H9 (cell line): ENCODE results near the gene CEMIP2. TPM values are rescaled to one million over a fixed set of nuclear protein-coding genes. Genes with fewer than 3 reads are reported as not detected.

Experiments used
- DNase-seq: peaks from one replicate; pipeline ENCODE4 v3.0.0-alpha.2; 2017
- H2AFZ ChIP-seq: one replicate; pipeline ENCODE4 v1.6.1; 2013; ENCODE audit warnings: mild to moderate bottlenecking, low read length, control low read depth, moderate library complexity
- H2AK5ac ChIP-seq: 2 replicates; pipeline ENCODE4 v1.6.1; 2013; ENCODE audit warnings: low read length, control low read depth, mixed read lengths; ENCODE audit not compliant: insufficient read length
- H2BK120ac ChIP-seq: one replicate; pipeline ENCODE4 v1.6.1; 2013; ENCODE audit warnings: low read depth, mild to moderate bottlenecking, low read length, control low read depth, inconsistent platforms; ENCODE audit not compliant: poor library complexity, severe bottlenecking
- H2BK12ac ChIP-seq: 2 replicates; pipeline ENCODE4 v1.6.1; 2013; ENCODE audit warnings: low read length, control low read depth, mixed read lengths, low read depth; ENCODE audit not compliant: insufficient read length
- H2BK15ac ChIP-seq: 2 replicates; pipeline ENCODE4 v1.6.1; 2013; ENCODE audit warnings: low read depth, low read length, control low read depth
- H2BK20ac ChIP-seq: one replicate; pipeline ENCODE4 v1.6.1; 2013; ENCODE audit warnings: low read depth, mild to moderate bottlenecking, low read length, control low read depth, inconsistent platforms; ENCODE audit not compliant: poor library complexity, severe bottlenecking
- H2BK5ac ChIP-seq: 2 replicates; pipeline ENCODE4 v1.6.1; 2013; ENCODE audit warnings: low read length, control low read depth, mixed read lengths; ENCODE audit not compliant: insufficient read length
- H3K14ac ChIP-seq: 2 replicates; pipeline ENCODE4 v1.6.1; 2013; ENCODE audit warnings: low read length, control low read depth; ENCODE audit not compliant: insufficient read depth
- H3K18ac ChIP-seq: 2 replicates; pipeline ENCODE4 v1.6.1; 2013; ENCODE audit warnings: low read depth, mild to moderate bottlenecking, mixed read lengths, low read length, control low read depth; ENCODE audit not compliant: insufficient read length
- H3K23ac ChIP-seq: 2 replicates; pipeline ENCODE4 v1.6.1; 2013; ENCODE audit warnings: low read length, control low read depth, mixed read lengths, low read depth; ENCODE audit not compliant: insufficient read length
- H3K23me2 ChIP-seq: 2 replicates; pipeline ENCODE4 v1.6.1; 2013; ENCODE audit warnings: low read depth, mild to moderate bottlenecking, mixed read lengths, low read length, control low read depth; ENCODE audit not compliant: insufficient read length, poor library complexity, severe bottlenecking
- H3K27ac ChIP-seq: 2 replicates; pipeline ENCODE4 v1.5.1; 2013; ENCODE audit warnings: low read length, control low read depth, mixed read lengths, low read depth; ENCODE audit not compliant: insufficient read length
- H3K27me3 ChIP-seq: 2 replicates; pipeline ENCODE4 v1.6.1; 2013; ENCODE audit warnings: low read length, control low read depth, inconsistent platforms; ENCODE audit not compliant: insufficient read depth
- H3K4ac ChIP-seq: 2 replicates; pipeline ENCODE4 v1.6.1; 2013; ENCODE audit warnings: low read depth, mild to moderate bottlenecking, control low read depth, inconsistent platforms, low read length, moderate library complexity
- H3K4me1 ChIP-seq: 2 replicates; pipeline ENCODE4 v1.6.1; 2013; ENCODE audit warnings: low read length, control low read depth, inconsistent platforms; ENCODE audit not compliant: insufficient read depth
- H3K4me2 ChIP-seq: 2 replicates; pipeline ENCODE4 v1.6.1; 2013; ENCODE audit warnings: low read length, control low read depth, mixed read lengths; ENCODE audit not compliant: insufficient read length, insufficient read depth
- H3K56ac ChIP-seq: 2 replicates; pipeline ENCODE4 v1.6.1; 2013; ENCODE audit warnings: low read depth, mild to moderate bottlenecking, mixed read lengths, low read length, control low read depth; ENCODE audit not compliant: insufficient read length
- H3K79me1 ChIP-seq: 2 replicates; pipeline ENCODE4 v1.6.1; 2013; ENCODE audit warnings: low read depth, mild to moderate bottlenecking, moderate library complexity, low read length, control low read depth, inconsistent platforms; ENCODE audit not compliant: insufficient read depth, poor library complexity, severe bottlenecking
- H3K79me2 ChIP-seq: 2 replicates; pipeline ENCODE4 v1.6.1; 2013; ENCODE audit warnings: low read length, control low read depth, inconsistent platforms; ENCODE audit not compliant: insufficient read depth
- H3K9ac ChIP-seq: 2 replicates; pipeline ENCODE4 v1.6.1; 2013; ENCODE audit warnings: low read length, control low read depth, mixed read lengths; ENCODE audit not compliant: insufficient read length; ENCODE audit errors: extremely low read depth
- H3K9me3 ChIP-seq: one replicate; pipeline ENCODE4 v1.6.1; 2013; ENCODE audit warnings: low read depth, low read length, inconsistent platforms; ENCODE audit not compliant: control insufficient read depth
- H3T11ph ChIP-seq: one replicate; pipeline ENCODE4 v1.6.1; 2013; ENCODE audit warnings: mild to moderate bottlenecking, low read length, control low read depth, inconsistent platforms
- H4K20me1 ChIP-seq: one replicate; pipeline ENCODE4 v1.6.1; 2013; ENCODE audit not compliant: control insufficient read depth, insufficient read length, insufficient read depth
- H4K5ac ChIP-seq: 2 replicates; pipeline ENCODE4 v1.6.1; 2013; ENCODE audit warnings: low read depth, mild to moderate bottlenecking, mixed read lengths, low read length, control low read depth; ENCODE audit not compliant: insufficient read length
- H4K8ac ChIP-seq: replicated peaks from 2 replicates; pipeline ENCODE4 v1.6.1; 2013; ENCODE audit warnings: low read length, control low read depth, mixed read lengths, low read depth; ENCODE audit not compliant: insufficient read length
- H4K91ac ChIP-seq: 2 replicates; pipeline ENCODE4 v1.6.1; 2013; ENCODE audit warnings: low read depth, mild to moderate bottlenecking, moderate library complexity, mixed read lengths, low read length, control low read depth; ENCODE audit not compliant: insufficient read length
- H3K27ac Mint-ChIP-seq, 3 experiments: 2 replicates in 2 of 3; 3 replicates in 1 of 3; pipeline ENCODE4 v1.8.0; 2020 to 2021; ENCODE audit warnings: mixed read lengths in 3 of 3, mild to moderate bottlenecking in 1 of 3, moderate library complexity in 1 of 3
- H3K27me3 Mint-ChIP-seq: 2 replicates; pipeline ENCODE4 v1.8.0; 2021; ENCODE audit warnings: low read depth, mild to moderate bottlenecking, moderate library complexity, mixed read lengths
- H3K36me3 Mint-ChIP-seq, 3 experiments: 2 replicates in 2 of 3; 3 replicates in 1 of 3; pipeline ENCODE4 v1.8.0; 2020 to 2021; ENCODE audit warnings: low read depth in 3 of 3, mixed read lengths in 3 of 3; ENCODE audit not compliant: insufficient read depth in 1 of 3
- H3K4me1 Mint-ChIP-seq, 2 experiments: 2 replicates each; pipeline ENCODE4 v1.8.0; 2020; ENCODE audit warnings: mixed read lengths in 2 of 2
- H3K4me3 Mint-ChIP-seq, 2 experiments: 2 replicates in 1 of 2; 3 replicates in 1 of 2; pipeline ENCODE4 v1.8.0; 2020 to 2021; ENCODE audit warnings: mild to moderate bottlenecking in 2 of 2, mixed read lengths in 2 of 2, moderate library complexity in 1 of 2
- H3K9me3 Mint-ChIP-seq, 2 experiments: 2 replicates in 1 of 2; 3 replicates in 1 of 2; pipeline ENCODE4 v1.8.0; 2020; ENCODE audit warnings: mild to moderate bottlenecking in 2 of 2, mixed read lengths in 2 of 2, moderate library complexity in 1 of 2
- CTCF ChIP-seq: fragments of 200-600 bp; sonication (generic); conservative IDR thresholded peaks from 3 replicates; pipeline ENCODE4 v1.8.0; 2021; ENCODE audit warnings: antibody characterized with exemption, mild to moderate bottlenecking
- WGBS: extraction: QIAGEN DNeasy Blood & Tissue Kit; methylation state at CpG from one replicate; pipeline ENCODE4 v1.1.7; 2013; ENCODE audit warnings: missing lambda C conversion rate, low lambda C conversion rate, mixed read lengths; ENCODE audit not compliant: insufficient read length; ENCODE audit errors: extremely low coverage; 5-methylcytosine and 5-hydroxymethylcytosine counted together
- total RNA-seq: library from RNA; stranded (reverse); gene quantifications from 2 replicates; pipeline ENCODE4 v1.2.1, GENCODE V29; 2021

The CEMIP2 gene
- total RNA-seq, 1 experiment from 2014 or later, result 77.2 TPM

GRCh38 chr9:71755869-71756268 lies 12.4 kb downstream of the CEMIP2 start:
- peaks cover 3 to 8% (median 6%) of the 10 kb centered on the region in 3 experiments; a peak in 6 of 7 replicates for H3K36me3 Mint-ChIP-seq
- no peaks in the 10 kb centered on the region for H3K27me3 Mint-ChIP-seq

More at GRCh38 chr9:71755869-71756268, 12.4 kb downstream of the CEMIP2 start:
- H3K23me2 ChIP-seq, result peaks cover 3% of the 10 kb centered on the region
- no peak overlapping the region for H3K14ac ChIP-seq
- TF ChIP-seq CTCF, result no peak
- H3K79me1 ChIP-seq, result peaks cover 6% of the 10 kb centered on the region
- no peak overlapping the region for H2AK5ac ChIP-seq
- no peak overlapping the region for H4K5ac ChIP-seq
- Mint-ChIP-seq H3K27ac (no peak overlapping the region), H3K4me1 (peaks cover 83 to 87% of the 10 kb centered on the region in 2 experiments), H3K4me3 (no peak overlapping the region), H3K9me3 (no peaks in the 10 kb centered on the region; a peak in 1 of 5 replicates)
- no peak overlapping the region for H3K23ac ChIP-seq
- no peak overlapping the region for H2BK20ac ChIP-seq
- H4K91ac ChIP-seq, result no peak overlapping the region
- WGBS, result no CpG with 5 or more reads among the region's 1 CpG
- H3K4me1 ChIP-seq, result peaks cover 18% of the 10 kb centered on the region; the same call in 1 of the 2 replicates
- H3K9me3 ChIP-seq, result no peaks in the 10 kb centered on the region
- no peak overlapping the region for H3K9ac ChIP-seq
- no peak overlapping the region for H4K8ac ChIP-seq
- no peak overlapping the region for H3K4ac ChIP-seq
- H3K27ac ChIP-seq, result no peak overlapping the region
- H3K27me3 ChIP-seq, result no peaks in the 10 kb centered on the region
- no peak overlapping the region for H2BK12ac ChIP-seq
- H3K18ac ChIP-seq, result no peak overlapping the region
- H3K4me2 ChIP-seq, result no peak overlapping the region
- H2BK15ac ChIP-seq, result no peak overlapping the region
- no peak overlapping the region for H2AFZ ChIP-seq
- no peaks in the 10 kb centered on the region for H4K20me1 ChIP-seq
- no peak for DNase-seq
- H2BK120ac ChIP-seq, result no peak overlapping the region
- H2BK5ac ChIP-seq, result no peak overlapping the region
- H3K79me2 ChIP-seq, result peaks cover 12% of the 10 kb centered on the region; the same call in 1 of the 2 replicates
- H3T11ph ChIP-seq, result no peak overlapping the region
- no peak overlapping the region for H3K56ac ChIP-seq
